GM12878 (cell line): ENCODE measurements around the gene F2. TPM values are rescaled to one million over a fixed set of nuclear protein-coding genes. Genes with fewer than 3 reads are reported as not detected.

Experiments
- ATAC-seq: fragments of 200-7000 bp; cut with Tn5 transposase; 3 replicates; pipeline ENCODE4 v1.9.1; 2020; ENCODE audit warnings: mild to moderate bottlenecking, moderate library complexity
- BruUV-seq: library from RNA; stranded (reverse); fragments of 400-500 nt; replicated peaks from 2 replicates; lab custom pipeline; 2021; lab: Mats Ljungman, UMichigan
- CTCF ChIA-PET: fragments of 300-600 bp; sonication (Branson Sonifier 250); formaldehyde crosslinking; extraction: SDS; loops from one replicate; lab custom pipeline; 2021; ENCODE audit warnings: inconsistent platforms; lab: Yijun Ruan, JAX
- POLR2A ChIA-PET: fragments of 350-600 bp; formaldehyde crosslinking; extraction: SDS; loops from one replicate; lab custom pipeline; 2021; ENCODE audit warnings: inconsistent platforms; lab: Charles Lee
- RAD21 ChIA-PET: fragments of 300-600 bp; sonication (Branson Sonifier 250); formaldehyde crosslinking; loops from one replicate; lab custom pipeline; 2023; ENCODE audit warnings: antibody characterized with exemption; ENCODE audit not compliant: unreplicated experiment; lab: Charles Lee
- SMC1A ChIA-PET: fragments of 300-600 bp; sonication (Branson Sonifier 250); formaldehyde crosslinking; loops from one replicate; lab custom pipeline; 2023; ENCODE audit not compliant: unreplicated experiment, uncharacterized antibody; lab: Charles Lee
- DNase-seq: peaks from one replicate; pipeline ENCODE4 v3.0.0-alpha.2; 2011; ENCODE audit warnings: low read depth, low spot score
- FAIRE-seq: peaks from 3 replicates; lab custom pipeline; 2011; peaks lifted over from hg19 to GRCh38; lab: Jason Lieb, UNC
- H2AFZ ChIP-seq: 2 replicates; pipeline ENCODE4 v1.6.0; 2011; ENCODE audit warnings: low read depth, low read length, control low read depth; ENCODE audit not compliant: control insufficient read depth
- H3K27ac ChIP-seq: 2 replicates; pipeline ENCODE4 v1.5.1; 2011; ENCODE audit warnings: control low read depth; ENCODE audit not compliant: control insufficient read depth, insufficient read depth
- H3K27me3 ChIP-seq, 2 experiments: replicated peaks in 1 of 2; 2 replicates each; pipeline versions ENCODE4 v1.6.0 to v1.6.1; 2011; ENCODE audit warnings: low read length in 1 of 2; ENCODE audit not compliant: control insufficient read depth in 2 of 2, insufficient read depth in 2 of 2
- H3K36me3 ChIP-seq, 2 experiments: 2 replicates each; pipeline ENCODE4 v1.5.1; 2011; ENCODE audit warnings: low read length in 1 of 2; ENCODE audit not compliant: control insufficient read depth in 2 of 2, insufficient read depth in 2 of 2
- H3K4me1 ChIP-seq: 2 replicates; pipeline ENCODE4 v1.6.1; 2011; ENCODE audit warnings: mild to moderate bottlenecking, low read length, moderate library complexity, mixed read lengths; ENCODE audit not compliant: control insufficient read depth, insufficient read depth
- H3K4me2 ChIP-seq: 2 replicates; pipeline ENCODE4 v1.6.0; 2011; ENCODE audit warnings: control low read depth; ENCODE audit not compliant: control insufficient read depth, insufficient read depth
- H3K4me3 ChIP-seq: fragments of 200-600 bp; sonication (generic); 2 replicates; pipeline ENCODE4 v1.5.1; 2016
- H3K79me2 ChIP-seq: 2 replicates; pipeline ENCODE4 v1.6.0; 2011; ENCODE audit warnings: low read length; ENCODE audit not compliant: control insufficient read depth, insufficient read depth
- H3K9ac ChIP-seq: 2 replicates; pipeline ENCODE4 v1.8.0; 2011; ENCODE audit warnings: low read length, control low read depth, mixed read lengths; ENCODE audit not compliant: control insufficient read depth, insufficient read depth
- H3K9me3 ChIP-seq: replicated peaks from 3 replicates; pipeline ENCODE4 v1.5.1; 2011; ENCODE audit warnings: mild to moderate bottlenecking, low read length; ENCODE audit not compliant: control insufficient read depth, insufficient read depth
- H4K20me1 ChIP-seq: 2 replicates; pipeline ENCODE4 v1.6.0; 2011; ENCODE audit not compliant: control insufficient read depth, insufficient read depth
- BACH1 ChIP-seq: fragments of 450-650 bp; IDR thresholded peaks from 2 replicates; pipeline ENCODE4 v1.6.1; 2017; ENCODE audit warnings: mild to moderate bottlenecking, borderline replicate concordance
- FOXM1 ChIP-seq: IDR thresholded peaks from 2 replicates; pipeline ENCODE4 v1.6.1; 2012; ENCODE audit warnings: low read depth, mild to moderate bottlenecking, inconsistent platforms, low read length, moderate library complexity
- RAD51 ChIP-seq: fragments of 450-650 bp; IDR thresholded peaks from 2 replicates; pipeline ENCODE4 v1.6.1; 2016; ENCODE audit warnings: moderate library complexity, mild to moderate bottlenecking, inconsistent platforms
- TARDBP ChIP-seq: IDR thresholded peaks from 2 replicates; pipeline ENCODE4 v1.6.1; 2016; ENCODE audit warnings: borderline replicate concordance
- ZBTB40 ChIP-seq: fragments of 450-650 bp; IDR thresholded peaks from 2 replicates; pipeline ENCODE4 v1.6.1; 2016; ENCODE audit warnings: mild to moderate bottlenecking, moderate library complexity, borderline replicate concordance
- WGBS: methylation state at CpG from one replicate; pipeline ENCODE4 v1.1.6; 2016; ENCODE audit warnings: low lambda C conversion rate; ENCODE audit not compliant: insufficient replicate concordance, insufficient coverage; ENCODE audit errors: missing lambda C conversion rate; 5-methylcytosine and 5-hydroxymethylcytosine counted together
- in situ Hi-C: fragments of 300-500 bp; cut with MboI; formaldehyde crosslinking; loops from 9 replicates; pipeline ENCODE4 v1.14.3; 2018; ENCODE audit warnings: mixed read lengths
- intact Hi-C: fragments of 100-400 bp; cut with micrococcal nuclease; formaldehyde crosslinking; loops from one replicate; pipeline ENCODE4 v1.14.2; 2022; ENCODE audit not compliant: unreplicated experiment
- polyA plus RNA-seq, 11 experiments: library from polyadenylated mRNA; depleted of rRNA in 4 of 11; unstranded in 6 of 11; stranded (reverse) in 5 of 11; fragments of >200 nt; fragmentation: Nextera tagmentation in 4 of 11; fragmentation: Illumina TruSeq in 1 of 11; extraction: Ambion mirVana in 4 of 11; extraction: Trizol in 1 of 11; gene quantifications; 1 replicate in 1 of 11; 2 replicates in 10 of 11; pipeline versions ENCODE4 v1.2.1 to v1.2.3, GENCODE V29; 2011 to 2016; ENCODE audit warnings: inconsistent platforms in 2 of 11, missing spikeins in 2 of 11, low read depth in 1 of 11
- total RNA-seq, 4 experiments: library from RNA; depleted of rRNA in 3 of 4; stranded (reverse); fragments of >200 nt in 3 of 4; fragmentation: Illumina TruSeq in 1 of 4; extraction: Trizol in 1 of 4; gene quantifications; 2 replicates each; pipeline versions ENCODE4 v1.2.1 to v1.2.3, GENCODE V29; 2013 to 2021

F2 gene
- total and polyA plus RNA-seq, 10 of the 15 experiments (the other 5 are each of a cell fraction or from before 2014, with no cell fraction given): 0.23 to 0.72 TPM; not detected in 8

- Histone ChIP-seq H3K79me2 (no peaks in the 10 kb centered on the region), H3K27ac (no peak overlapping the region)
- TF ChIP-seq ZBTB40 (no peak), FOXM1 (no peak), RAD51 (no peak), TARDBP (no peak), BACH1 (no peak)
- TF ChIP-seq, all 136 proteins: peak for 0
- H3K27me3 ChIP-seq: no peaks in the 10 kb centered on the region
- ChIA-PET RAD21 (no interaction called here), SMC1A (no interaction called here), CTCF (interaction anchor here (0.5 kb wide), 1 partner anchor 23 kb away, joined by 3 read pairs; no protein-coding TSS in a partner anchor), POLR2A (no interaction called here)
- no peak for ATAC-seq
- H4K20me1 ChIP-seq: no peaks in the 10 kb centered on the region
- H3K36me3 ChIP-seq: no peaks in the 10 kb centered on the region
- BruUV-seq: no TSS peak
- H3K9me3 ChIP-seq: no peaks in the 10 kb centered on the region
- H3K9ac ChIP-seq: no peak overlapping the region
- in situ Hi-C loops: no loop called here
- H3K4me1 ChIP-seq: no peaks in the 10 kb centered on the region; the same call in 1 of the 2 replicates
- no peak overlapping the region for H2AFZ ChIP-seq
- intact Hi-C loops: no loop called here
- no peak for FAIRE-seq
- DNase-seq: no peak
- H3K4me3 ChIP-seq: no peak overlapping the region
- no peak overlapping the region for H3K4me2 ChIP-seq
- WGBS: 54% methylated on average over 6 of the region's 6 CpGs
These were observed 2.3 kb downstream of the F2 start for GRCh38 chr11:46721286-46721685.
